ENCODE data around the gene TTYH1. TPM values are rescaled to one million over a fixed set of nuclear protein-coding genes. Genes with fewer than 3 reads are reported as not detected.

The TTYH1 gene
- total and polyA plus RNA-seq, 2 donors (not counting 3 experiments of a cell fraction or from before 2014, with no cell fraction given): not detected

GRCh38 chr19:54366811-54367210 lies 48.5 kb upstream of the TTYH1 start:
- ChIA-PET CTCF (no interaction called here), POLR2A (no interaction called here)
- FAIRE-seq (no peak), DNase-seq (ENCODE audit: low read depth, low spot score) (no peak)
- H3K4me3 ChIP-seq (replicated peaks in 1 of 3; ENCODE audit: insufficient read depth in 1 of 3, low read depth in 1 of 3, low read length in 3 of 3): no peak overlapping the region
- intact Hi-C loops (cut with micrococcal nuclease): no loop called here
- no peaks in the 10 kb centered on the region for H3K27me3 ChIP-seq (ENCODE audit: control insufficient read depth in 2 of 2, insufficient read depth in 2 of 2, low read length in 2 of 2)
- no peak overlapping the region for H3K27ac ChIP-seq (ENCODE audit: insufficient read depth, low read depth, low read length)
- H3K79me2 ChIP-seq (ENCODE audit: control insufficient read depth, insufficient read depth, low read length): no peaks in the 10 kb centered on the region
- H2AFZ ChIP-seq (ENCODE audit: low read depth, low read length): no peak overlapping the region
- H3K9me3 ChIP-seq (replicated peaks; ENCODE audit: control insufficient read depth, insufficient read depth, low read length): no peaks in the 10 kb centered on the region
- no peaks in the 10 kb centered on the region for H3K36me3 ChIP-seq (ENCODE audit: control insufficient read depth in 2 of 2, extremely low read depth in 1 of 2, insufficient read depth in 2 of 2, low read length in 2 of 2)
- H3K9ac ChIP-seq (replicated peaks; ENCODE audit: extremely low read depth, insufficient read depth, low read length): no peak overlapping the region
- H3K9me1 ChIP-seq (replicated peaks; ENCODE audit: control insufficient read depth, extremely low read depth, insufficient read depth, low read length): no peaks in the 10 kb centered on the region
- no peaks in the 10 kb centered on the region for H3K4me1 ChIP-seq (ENCODE audit: control insufficient read depth, extremely low read depth, insufficient read depth, low read length)
- H4K20me1 ChIP-seq (replicated peaks; ENCODE audit: control insufficient read depth, extremely low read depth, insufficient read depth, low read length): no peaks in the 10 kb centered on the region
- dilution Hi-C loops (cut with MboI; ENCODE audit: extremely low pct_ligation_motif_present, low sequenced_read_pairs): no loop called here
- TF ChIP-seq JUN (IDR thresholded peaks at IDR 0.05; ENCODE audit: borderline replicate concordance, insufficient read depth, insufficient read length, low read depth) (no peak), EZH2 (IDR thresholded peaks at IDR 0.05; ENCODE audit: borderline replicate concordance, low read depth, low read length, severe bottlenecking) (no peak), POLR2AphosphoS5 (IDR thresholded peaks at IDR 0.05; ENCODE audit: insufficient read depth, low read depth, low read length) (no peak), MAX (IDR thresholded peaks at IDR 0.05; ENCODE audit: insufficient read depth, insufficient read length) (no peak), GATA2 (IDR thresholded peaks at IDR 0.05; ENCODE audit: insufficient read depth, insufficient read length, low read depth, low read length) (no peak), FOS (IDR thresholded peaks at IDR 0.05; ENCODE audit: borderline replicate concordance, insufficient read depth, low read length) (no peak), POLR2A (IDR thresholded peaks at IDR 0.05; ENCODE audit: low read depth, low read length) (no peak), MYC (IDR thresholded peaks at IDR 0.05; ENCODE audit: low read depth, low read length) (no peak)
- TF ChIP-seq, protein P1, sequence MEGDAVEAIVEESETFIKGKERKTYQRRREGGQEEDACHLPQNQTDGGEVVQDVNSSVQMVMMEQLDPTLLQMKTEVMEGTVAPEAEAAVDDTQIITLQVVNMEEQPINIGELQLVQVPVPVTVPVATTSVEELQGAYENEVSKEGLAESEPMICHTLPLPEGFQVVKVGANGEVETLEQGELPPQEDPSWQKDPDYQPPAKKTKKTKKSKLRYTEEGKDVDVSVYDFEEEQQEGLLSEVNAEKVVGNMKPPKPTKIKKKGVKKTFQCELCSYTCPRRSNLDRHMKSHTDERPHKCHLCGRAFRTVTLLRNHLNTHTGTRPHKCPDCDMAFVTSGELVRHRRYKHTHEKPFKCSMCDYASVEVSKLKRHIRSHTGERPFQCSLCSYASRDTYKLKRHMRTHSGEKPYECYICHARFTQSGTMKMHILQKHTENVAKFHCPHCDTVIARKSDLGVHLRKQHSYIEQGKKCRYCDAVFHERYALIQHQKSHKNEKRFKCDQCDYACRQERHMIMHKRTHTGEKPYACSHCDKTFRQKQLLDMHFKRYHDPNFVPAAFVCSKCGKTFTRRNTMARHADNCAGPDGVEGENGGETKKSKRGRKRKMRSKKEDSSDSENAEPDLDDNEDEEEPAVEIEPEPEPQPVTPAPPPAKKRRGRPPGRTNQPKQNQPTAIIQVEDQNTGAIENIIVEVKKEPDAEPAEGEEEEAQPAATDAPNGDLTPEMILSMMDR (IDR thresholded peaks at IDR 0.05; ENCODE audit: extremely low read depth in 1 of 2, insufficient read depth in 1 of 2, low read depth in 1 of 2, low read length in 2 of 2): no peak
- no TSS peak for BruUV-seq (replicated peaks)
- H3K4me2 ChIP-seq (ENCODE audit: insufficient read depth, low read length): no peak overlapping the region
